WTC11 (cell line): Measurements from ENCODE around the gene S100A12. TPM values are rescaled to one million over a fixed set of nuclear protein-coding genes. Genes with fewer than 3 reads are reported as not detected.

Experiments used
- ATAC-seq: fragments of 200-7000 bp; cut with Tn5 transposase; 2 replicates; pipeline ENCODE4 v1.10.0; 2021; ENCODE audit warnings: mild to moderate bottlenecking, moderate library complexity
- CTCF ChIA-PET: fragments of 300-600 bp; sonication (Branson Sonifier 250); formaldehyde crosslinking; loops from one replicate; lab custom pipeline; 2021; ENCODE audit warnings: antibody characterized with exemption; lab: Charles Lee
- POLR2A ChIA-PET: fragments of 350-600 bp; sonication (Branson Sonifier 250); formaldehyde crosslinking; loops from one replicate; lab custom pipeline; 2021; ENCODE audit warnings: antibody characterized with exemption; lab: Charles Lee
- DNase-seq: peaks from one replicate; pipeline ENCODE4 v3.0.0; 2021; ENCODE audit warnings: low spot score
- H3K27ac Mint-ChIP-seq: 2 replicates; pipeline ENCODE4 v1.8.0; 2021; ENCODE audit warnings: mixed read lengths
- H3K27me3 Mint-ChIP-seq: 2 replicates; pipeline ENCODE4 v1.8.0; 2021; ENCODE audit warnings: low read depth, mild to moderate bottlenecking, moderate library complexity, mixed read lengths
- H3K36me3 Mint-ChIP-seq: 2 replicates; pipeline ENCODE4 v1.8.0; 2021; ENCODE audit warnings: mixed read lengths
- H3K4me1 Mint-ChIP-seq: 2 replicates; pipeline ENCODE4 v1.8.0; 2022; ENCODE audit warnings: mixed read lengths
- H3K4me3 Mint-ChIP-seq: 2 replicates; pipeline ENCODE4 v1.8.0; 2021; ENCODE audit warnings: mild to moderate bottlenecking, moderate library complexity, mixed read lengths
- H3K9me3 Mint-ChIP-seq: 2 replicates; pipeline ENCODE4 v1.8.0; 2021; ENCODE audit warnings: mixed read lengths
- ATF3 ChIP-seq: sonication (generic); formaldehyde crosslinking; conservative IDR thresholded peaks from 2 replicates; pipeline ENCODE4 v1.8.1; 2022; ENCODE audit warnings: mild to moderate bottlenecking, missing genetic modification reagents
- CDX4 ChIP-seq: fragments of 250-450 bp; sonication (Bioruptor Pico); IDR thresholded peaks from 2 replicates; pipeline ENCODE4 v1.9.0; 2021; ENCODE audit warnings: moderate library complexity, mild to moderate bottlenecking, inconsistent platforms, borderline replicate concordance
- ETV6 ChIP-seq: sonication (generic); formaldehyde crosslinking; IDR thresholded peaks from 2 replicates; pipeline ENCODE4 v1.8.1; 2022; ENCODE audit warnings: mild to moderate bottlenecking, missing genetic modification reagents
- FOXP1 ChIP-seq: sonication (generic); formaldehyde crosslinking; IDR thresholded peaks from 2 replicates; pipeline ENCODE4 v1.8.0; 2022; ENCODE audit warnings: missing genetic modification reagents, mild to moderate bottlenecking, moderate library complexity, borderline replicate concordance
- GABPB1 ChIP-seq: sonication (generic); formaldehyde crosslinking; IDR thresholded peaks from 2 replicates; pipeline ENCODE4 v1.8.1; 2023; ENCODE audit warnings: mild to moderate bottlenecking, missing genetic modification reagents
- GRHL2 ChIP-seq: fragments of 250-450 bp; sonication (Bioruptor Pico); IDR thresholded peaks from 2 replicates; pipeline ENCODE4 v1.8.0; 2022; ENCODE audit warnings: mild to moderate bottlenecking, moderate library complexity; ENCODE audit not compliant: insufficient replicate concordance, severe bottlenecking
- JUN ChIP-seq: sonication (generic); formaldehyde crosslinking; IDR thresholded peaks from 2 replicates; pipeline ENCODE4 v1.8.0; 2023; ENCODE audit warnings: mild to moderate bottlenecking, missing genetic modification reagents
- KAT7 ChIP-seq: sonication (generic); formaldehyde crosslinking; IDR thresholded peaks from 2 replicates; pipeline ENCODE4 v1.8.1; 2023; ENCODE audit warnings: missing genetic modification reagents, mild to moderate bottlenecking, borderline replicate concordance
- MXD4 ChIP-seq: fragments of 250-450 bp; sonication (Bioruptor Pico); IDR thresholded peaks from 2 replicates; pipeline ENCODE4 v1.8.0; 2021; ENCODE audit warnings: mild to moderate bottlenecking, moderate library complexity, borderline replicate concordance
- PREB ChIP-seq: sonication (generic); formaldehyde crosslinking; IDR thresholded peaks from 2 replicates; pipeline ENCODE4 v1.8.1; 2022; ENCODE audit warnings: mild to moderate bottlenecking, missing genetic modification reagents, moderate library complexity, borderline replicate concordance
- RELA ChIP-seq: sonication (generic); formaldehyde crosslinking; IDR thresholded peaks from 2 replicates; pipeline ENCODE4 v1.8.1; 2022; ENCODE audit warnings: missing genetic modification reagents, mild to moderate bottlenecking, borderline replicate concordance
- RORB ChIP-seq: fragments of 250-450 bp; sonication (Bioruptor Pico); IDR thresholded peaks from 2 replicates; pipeline ENCODE4 v1.9.0; 2021; ENCODE audit warnings: mild to moderate bottlenecking
- SMAD3 ChIP-seq: sonication (generic); formaldehyde crosslinking; IDR thresholded peaks from 2 replicates; pipeline ENCODE4 v1.8.0; 2022; ENCODE audit warnings: missing genetic modification reagents, mild to moderate bottlenecking, borderline replicate concordance
- STAT6 ChIP-seq: sonication (generic); formaldehyde crosslinking; conservative IDR thresholded peaks from 2 replicates; pipeline ENCODE4 v1.8.1; 2023; ENCODE audit warnings: mild to moderate bottlenecking, low read depth, missing genetic modification reagents, moderate library complexity
- TP53 ChIP-seq: sonication (generic); formaldehyde crosslinking; IDR thresholded peaks from 2 replicates; pipeline ENCODE4 v1.8.1; 2023; ENCODE audit warnings: mild to moderate bottlenecking, missing genetic modification reagents
- ZBTB21 ChIP-seq: sonication (generic); formaldehyde crosslinking; IDR thresholded peaks from 2 replicates; pipeline ENCODE4 v1.8.1; 2023; ENCODE audit warnings: mild to moderate bottlenecking, missing genetic modification reagents, borderline replicate concordance
- ZNF121 ChIP-seq: sonication (generic); formaldehyde crosslinking; IDR thresholded peaks from 2 replicates; pipeline ENCODE4 v1.8.0; 2023; ENCODE audit warnings: missing genetic modification reagents
- ZNF219 ChIP-seq: sonication (generic); formaldehyde crosslinking; IDR thresholded peaks from 2 replicates; pipeline ENCODE4 v1.8.0; 2023; ENCODE audit warnings: missing genetic modification reagents, mild to moderate bottlenecking, borderline replicate concordance
- ZNF532 ChIP-seq: fragments of 250-450 bp; sonication (Bioruptor Pico); IDR thresholded peaks from 2 replicates; pipeline ENCODE4 v1.9.0; 2021; ENCODE audit warnings: mild to moderate bottlenecking, borderline replicate concordance
- ZNF671 ChIP-seq: fragments of 250-450 bp; sonication (Bioruptor Pico); IDR thresholded peaks from 2 replicates; pipeline ENCODE4 v1.8.0; 2021; ENCODE audit warnings: mild to moderate bottlenecking
- total RNA-seq: library from RNA; stranded (reverse); gene quantifications from 3 replicates; pipeline ENCODE4 v1.2.3, GENCODE V29; 2021
- TF ChIP-seq, protein P1 (sequence below): fragments of 250-450 bp; sonication (Bioruptor Pico); IDR thresholded peaks from 2 replicates; pipeline ENCODE4 v1.9.0; 2021; ENCODE audit warnings: mild to moderate bottlenecking

S100A12 gene
- total RNA-seq, 1 experiment from 2014 or later: not detected

GRCh38 chr1:153403421-153404085 is 28.1 kb upstream of the S100A12 start (continued):
- TF ChIP-seq ZNF121 (CRISPR knock-in tag): no peak
- no peak for TF ChIP-seq ZBTB21
- no peak for TF ChIP-seq SMAD3 (CRISPR knock-in tag)
- TF ChIP-seq RORB: no peak

GRCh38 chr1:153402226-153402625 is 26.8 kb upstream of the S100A12 start:
- Mint-ChIP-seq H3K36me3 (peaks cover 3% of the 10 kb centered on the region), H3K4me3 (no peak overlapping the region), H3K9me3 (peaks cover 18% of the 10 kb centered on the region), H3K4me1 (peaks cover 18% of the 10 kb centered on the region), H3K27ac (no peak overlapping the region), H3K27me3 (peaks cover 30% of the 10 kb centered on the region)
- ChIA-PET POLR2A (no interaction called here), CTCF (interaction anchor here (0.8 to 2.1 kb wide), 5 partner anchors 45 to 131 kb away, joined by 3 to 12 read pairs (median 3); partner anchors contain the start of gene S100A9)
- DNase-seq: no peak
- TF ChIP-seq ATF3 (CRISPR knock-in tag) (no peak), STAT6 (CRISPR knock-in tag) (no peak), GABPB1 (CRISPR knock-in tag) (no peak), GRHL2 (CRISPR knock-in tag) (no peak), ETV6 (CRISPR knock-in tag) (no peak), MXD4 (CRISPR knock-in tag) (no peak), RELA (CRISPR knock-in tag) (no peak), ZNF219 (CRISPR knock-in tag) (no peak), TP53 (CRISPR knock-in tag) (no peak), JUN (CRISPR knock-in tag) (no peak)
- TF ChIP-seq, protein P1, sequence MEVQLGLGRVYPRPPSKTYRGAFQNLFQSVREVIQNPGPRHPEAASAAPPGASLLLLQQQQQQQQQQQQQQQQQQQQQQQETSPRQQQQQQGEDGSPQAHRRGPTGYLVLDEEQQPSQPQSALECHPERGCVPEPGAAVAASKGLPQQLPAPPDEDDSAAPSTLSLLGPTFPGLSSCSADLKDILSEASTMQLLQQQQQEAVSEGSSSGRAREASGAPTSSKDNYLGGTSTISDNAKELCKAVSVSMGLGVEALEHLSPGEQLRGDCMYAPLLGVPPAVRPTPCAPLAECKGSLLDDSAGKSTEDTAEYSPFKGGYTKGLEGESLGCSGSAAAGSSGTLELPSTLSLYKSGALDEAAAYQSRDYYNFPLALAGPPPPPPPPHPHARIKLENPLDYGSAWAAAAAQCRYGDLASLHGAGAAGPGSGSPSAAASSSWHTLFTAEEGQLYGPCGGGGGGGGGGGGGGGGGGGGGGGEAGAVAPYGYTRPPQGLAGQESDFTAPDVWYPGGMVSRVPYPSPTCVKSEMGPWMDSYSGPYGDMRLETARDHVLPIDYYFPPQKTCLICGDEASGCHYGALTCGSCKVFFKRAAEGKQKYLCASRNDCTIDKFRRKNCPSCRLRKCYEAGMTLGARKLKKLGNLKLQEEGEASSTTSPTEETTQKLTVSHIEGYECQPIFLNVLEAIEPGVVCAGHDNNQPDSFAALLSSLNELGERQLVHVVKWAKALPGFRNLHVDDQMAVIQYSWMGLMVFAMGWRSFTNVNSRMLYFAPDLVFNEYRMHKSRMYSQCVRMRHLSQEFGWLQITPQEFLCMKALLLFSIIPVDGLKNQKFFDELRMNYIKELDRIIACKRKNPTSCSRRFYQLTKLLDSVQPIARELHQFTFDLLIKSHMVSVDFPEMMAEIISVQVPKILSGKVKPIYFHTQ: no peak
- ATAC-seq: no peak

GRCh38 chr1:153401461-153401860 is 26.0 kb upstream of the S100A12 start:
- no peak for ATAC-seq
- Mint-ChIP-seq H3K4me3 (no peak overlapping the region), H3K27ac (no peak overlapping the region), H3K4me1 (peaks cover 18% of the 10 kb centered on the region), H3K9me3 (peaks cover 17% of the 10 kb centered on the region), H3K36me3 (peaks cover 3% of the 10 kb centered on the region), H3K27me3 (peaks cover 30% of the 10 kb centered on the region)
- POLR2A ChIA-PET: interaction anchor here (0.6 kb wide), 1 partner anchor 435 kb away, joined by 6 read pairs; no protein-coding TSS in a partner anchor
- CTCF ChIA-PET: interaction anchor here (1.1 to 2.2 kb wide), 3 partner anchors 49 to 1480 kb away, joined by 3 to 45 read pairs (median 8); no protein-coding TSS in a partner anchor
- DNase-seq: no peak
- TF ChIP-seq KAT7 (CRISPR knock-in tag) (no peak), FOXP1 (CRISPR knock-in tag) (no peak), SMAD3 (CRISPR knock-in tag) (no peak), GRHL2 (CRISPR knock-in tag) (no peak), PREB (CRISPR knock-in tag) (no peak), ZNF671 (no peak), ZNF532 (CRISPR knock-in tag) (no peak), CDX4 (CRISPR knock-in tag) (no peak)
